Loucy (cell line): ENCODE data around the gene CMTM7.

ENCODE experiments used
- EZH2phosphoT487 ChIP-seq: fragments of 200-600 bp; IDR thresholded peaks from 2 replicates; pipeline ENCODE4 v1.6.1; 2018; ENCODE audit warnings: antibody characterized with exemption, mild to moderate bottlenecking, moderate library complexity, borderline replicate concordance
- TF ChIP-seq, protein P1 (sequence below): fragments of 200-600 bp; sonication (generic); conservative IDR thresholded peaks from 2 replicates; pipeline ENCODE4 v1.5.1; 2014; ENCODE audit warnings: mild to moderate bottlenecking, antibody characterized with exemption, low read length

DNA sequence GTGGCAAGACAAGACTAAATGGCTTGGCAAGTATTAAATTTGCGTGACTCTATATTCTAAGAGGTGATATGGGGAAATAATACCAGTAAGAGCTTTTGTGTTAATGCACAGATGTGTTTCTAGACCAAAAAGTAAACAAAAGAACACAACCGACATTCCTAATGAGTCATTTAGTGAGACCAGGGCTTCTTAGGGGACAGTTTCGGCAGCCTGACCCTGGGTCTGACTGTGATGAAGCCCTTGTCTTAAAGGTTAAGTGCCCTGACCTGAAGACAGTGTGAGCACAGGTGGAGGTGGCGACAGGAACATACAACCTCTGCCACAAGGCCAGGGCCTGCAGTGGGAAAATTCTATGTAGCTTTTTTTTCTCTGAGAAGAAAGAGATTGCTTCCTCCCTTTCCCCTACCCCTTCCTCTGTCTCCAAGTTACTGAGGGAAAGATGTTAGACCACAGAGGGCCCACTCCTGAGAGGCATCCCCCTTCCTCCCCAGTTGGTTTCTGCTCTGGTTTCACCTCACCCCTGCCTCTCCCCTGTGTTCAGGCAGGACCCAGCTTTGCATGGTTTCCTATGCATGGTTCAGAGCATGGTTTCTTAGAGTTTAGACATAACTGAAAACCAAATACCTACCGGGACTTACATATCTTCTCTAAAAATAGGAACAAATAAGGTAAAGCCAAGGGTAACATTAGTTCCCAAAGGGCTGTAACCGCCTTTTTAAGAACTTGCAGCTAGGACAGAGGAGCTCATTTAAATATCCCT lies 24.8 kb upstream of the CMTM7 start:
- TF ChIP-seq, protein P1, sequence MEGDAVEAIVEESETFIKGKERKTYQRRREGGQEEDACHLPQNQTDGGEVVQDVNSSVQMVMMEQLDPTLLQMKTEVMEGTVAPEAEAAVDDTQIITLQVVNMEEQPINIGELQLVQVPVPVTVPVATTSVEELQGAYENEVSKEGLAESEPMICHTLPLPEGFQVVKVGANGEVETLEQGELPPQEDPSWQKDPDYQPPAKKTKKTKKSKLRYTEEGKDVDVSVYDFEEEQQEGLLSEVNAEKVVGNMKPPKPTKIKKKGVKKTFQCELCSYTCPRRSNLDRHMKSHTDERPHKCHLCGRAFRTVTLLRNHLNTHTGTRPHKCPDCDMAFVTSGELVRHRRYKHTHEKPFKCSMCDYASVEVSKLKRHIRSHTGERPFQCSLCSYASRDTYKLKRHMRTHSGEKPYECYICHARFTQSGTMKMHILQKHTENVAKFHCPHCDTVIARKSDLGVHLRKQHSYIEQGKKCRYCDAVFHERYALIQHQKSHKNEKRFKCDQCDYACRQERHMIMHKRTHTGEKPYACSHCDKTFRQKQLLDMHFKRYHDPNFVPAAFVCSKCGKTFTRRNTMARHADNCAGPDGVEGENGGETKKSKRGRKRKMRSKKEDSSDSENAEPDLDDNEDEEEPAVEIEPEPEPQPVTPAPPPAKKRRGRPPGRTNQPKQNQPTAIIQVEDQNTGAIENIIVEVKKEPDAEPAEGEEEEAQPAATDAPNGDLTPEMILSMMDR: no peak
- no peak for TF ChIP-seq EZH2phosphoT487
